IMR-90 (cell line): ENCODE data around the gene SCNN1B. TPM values are rescaled to one million over a fixed set of nuclear protein-coding genes. Genes with fewer than 3 reads are reported as not detected.
A peak's percentile ranks its signal among the peaks of the same experiment; 100 is the strongest.

Experiments
- ATAC-seq: fragments of 200-7000 bp; cut with Tn5 transposase; 2 replicates; pipeline ENCODE4 v1.9.1; 2020; ENCODE audit warnings: low read depth, mild to moderate bottlenecking, moderate library complexity
- BruUV-seq: library from RNA; stranded (reverse); fragments of 400-500 nt; replicated peaks from 2 replicates; lab custom pipeline; 2021; lab: Mats Ljungman, UMichigan
- CTCF ChIA-PET: fragments of 300-600 bp; formaldehyde crosslinking; extraction: SDS; loops from one replicate; lab custom pipeline; 2021; ENCODE audit warnings: antibody characterized with exemption; lab: Yijun Ruan, JAX
- POLR2A ChIA-PET: fragments of 300-600 bp; sonication (Branson Sonifier 250); formaldehyde crosslinking; loops from one replicate; lab custom pipeline; 2022; ENCODE audit warnings: antibody characterized with exemption; ENCODE audit not compliant: unreplicated experiment; lab: Charles Lee
- DNase-seq: peaks from one replicate; pipeline ENCODE4 v3.0.0; 2013
- H2AFZ ChIP-seq: replicated peaks from 2 replicates; pipeline ENCODE3; 2013; ENCODE audit warnings: low read length, mild to moderate bottlenecking; ENCODE audit not compliant: poor library complexity
- H2AK5ac ChIP-seq: 2 replicates; pipeline ENCODE4 v1.6.1; 2013; ENCODE audit warnings: low read depth, low read length, inconsistent platforms
- H2AK9ac ChIP-seq: replicated peaks from 2 replicates; pipeline ENCODE3; 2013; ENCODE audit warnings: mild to moderate bottlenecking, low read depth, low read length, moderate library complexity; ENCODE audit not compliant: poor library complexity
- H2BK120ac ChIP-seq: 2 replicates; pipeline ENCODE4 v1.6.1; 2013; ENCODE audit warnings: low read depth, low read length, inconsistent platforms
- H2BK15ac ChIP-seq: 3 replicates; pipeline ENCODE4 v1.6.1; 2013; ENCODE audit warnings: low read depth, low read length, inconsistent platforms
- H2BK20ac ChIP-seq: 2 replicates; pipeline ENCODE4 v1.6.1; 2013; ENCODE audit warnings: low read depth, mild to moderate bottlenecking, inconsistent platforms, low read length, moderate library complexity
- H2BK5ac ChIP-seq: 2 replicates; pipeline ENCODE4 v1.6.1; 2013; ENCODE audit warnings: mild to moderate bottlenecking, low read depth, low read length, inconsistent platforms; ENCODE audit not compliant: poor library complexity, severe bottlenecking
- H3K14ac ChIP-seq: replicated peaks from 2 replicates; pipeline ENCODE4 v1.6.1; 2013; ENCODE audit warnings: low read depth, low read length, inconsistent platforms
- H3K18ac ChIP-seq: 2 replicates; pipeline ENCODE4 v1.6.1; 2013; ENCODE audit warnings: low read depth, low read length, control low read depth
- H3K23ac ChIP-seq: 2 replicates; pipeline ENCODE4 v1.6.1; 2013; ENCODE audit warnings: low read depth, low read length, inconsistent platforms
- H3K27ac ChIP-seq: 2 replicates; pipeline ENCODE4 v1.5.1; 2013; ENCODE audit warnings: mild to moderate bottlenecking, control low read depth, low read length; ENCODE audit not compliant: insufficient read depth
- H3K27me3 ChIP-seq: 2 replicates; pipeline ENCODE4 v1.6.1; 2013; ENCODE audit warnings: low read length; ENCODE audit not compliant: control insufficient read depth, insufficient read depth
- H3K36me3 ChIP-seq: 2 replicates; pipeline ENCODE4 v1.6.1; 2013; ENCODE audit warnings: low read length, mixed read lengths; ENCODE audit not compliant: control insufficient read depth, insufficient read depth
- H3K4ac ChIP-seq: 2 replicates; pipeline ENCODE4 v1.6.1; 2013; ENCODE audit warnings: low read depth, low read length, inconsistent platforms
- H3K4me1 ChIP-seq: 2 replicates; pipeline ENCODE4 v1.6.1; 2013; ENCODE audit warnings: low read length, mixed read lengths; ENCODE audit not compliant: control insufficient read depth, insufficient read depth
- H3K4me2 ChIP-seq: 2 replicates; pipeline ENCODE4 v1.6.1; 2013; ENCODE audit warnings: low read depth, mild to moderate bottlenecking, control low read depth, low read length, moderate library complexity
- H3K4me3 ChIP-seq: 2 replicates; pipeline ENCODE4 v1.5.1; 2013; ENCODE audit warnings: low read depth, mild to moderate bottlenecking, control low read depth, low read length, moderate library complexity; ENCODE audit not compliant: insufficient read depth
- H3K56ac ChIP-seq: 2 replicates; pipeline ENCODE4 v1.6.1; 2013; ENCODE audit warnings: low read length, inconsistent platforms; ENCODE audit not compliant: insufficient read depth; ENCODE audit errors: extremely low read depth
- H3K79me1 ChIP-seq, 2 experiments: 2 replicates each; pipeline ENCODE4 v1.6.1; 2013; ENCODE audit warnings: low read length in 2 of 2, inconsistent platforms in 1 of 2, low read depth in 1 of 2
- H3K9ac ChIP-seq: 2 replicates; pipeline ENCODE4 v1.6.1; 2013; ENCODE audit warnings: low read depth, low read length, control low read depth
- H3K9me1 ChIP-seq: 2 replicates; pipeline ENCODE4 v1.6.1; 2013; ENCODE audit warnings: low read length, inconsistent platforms; ENCODE audit not compliant: insufficient read depth
- H3K9me3 ChIP-seq: 2 replicates; pipeline ENCODE4 v1.6.1; 2013; ENCODE audit warnings: low read length; ENCODE audit not compliant: control insufficient read depth, insufficient read depth
- H4K20me1 ChIP-seq: 2 replicates; pipeline ENCODE4 v1.6.1; 2013; ENCODE audit warnings: low read length, inconsistent platforms; ENCODE audit not compliant: insufficient read depth
- H4K5ac ChIP-seq: 2 replicates; pipeline ENCODE4 v1.6.1; 2013; ENCODE audit warnings: mild to moderate bottlenecking, low read depth, low read length, control low read depth
- H4K8ac ChIP-seq, 2 experiments: 2 replicates each; pipeline ENCODE4 v1.6.1; 2013; ENCODE audit warnings: low read depth in 2 of 2, low read length in 2 of 2, control low read depth in 1 of 2, inconsistent platforms in 1 of 2
- H4K91ac ChIP-seq: 2 replicates; pipeline ENCODE4 v1.6.1; 2013; ENCODE audit warnings: low read depth, low read length, inconsistent platforms; ENCODE audit not compliant: insufficient read depth
- MAFK ChIP-seq: IDR thresholded peaks from 2 replicates; pipeline ENCODE4 v1.6.1; 2012; ENCODE audit warnings: low read depth, low read length, improper control_type of control experiment
- MXI1 ChIP-seq: IDR thresholded peaks from 2 replicates; pipeline ENCODE4 v1.6.1; 2012; ENCODE audit warnings: low read depth, mild to moderate bottlenecking, low read length, moderate library complexity, borderline replicate concordance
- USF2 ChIP-seq: fragments of 150-350 bp; IDR thresholded peaks from 2 replicates; pipeline ENCODE4 v1.6.1; 2017; ENCODE audit warnings: mild to moderate bottlenecking, antibody characterized with exemption, low read length, low read depth
- dilution Hi-C: fragments of 300-500 bp; cut with HindIII; formaldehyde crosslinking; loops from one replicate; pipeline ENCODE4 v1.14.3; 2018; ENCODE audit warnings: low sequenced_read_pairs; ENCODE audit not compliant: unreplicated experiment
- in situ Hi-C: fragments of 300-500 bp; cut with MboI; formaldehyde crosslinking; loops from 3 replicates; pipeline ENCODE4 v1.14.3; 2019; ENCODE audit warnings: low sequenced_read_pairs, inconsistent platforms, mixed read lengths
- intact Hi-C: fragments of 100-400 bp; cut with micrococcal nuclease; formaldehyde crosslinking; loops from 2 replicates; pipeline ENCODE4 v1.10.0; 2022
- polyA plus RNA-seq, 3 experiments: library from polyadenylated mRNA; depleted of rRNA; stranded (reverse); fragments of >200 nt; gene quantifications; 2 replicates each; pipeline ENCODE4 v1.2.3, GENCODE V29; 2012; ENCODE audit warnings: low replicate concordance in 1 of 3
- total RNA-seq: library from RNA; depleted of rRNA; stranded (reverse); fragments of >200 nt; gene quantifications from 2 replicates; pipeline ENCODE4 v1.2.3, GENCODE V29; 2012

Gene SCNN1B
- total and polyA plus RNA-seq, 2 of the 4 experiments (the other 2 are of a cell fraction), result not detected

DNA sequence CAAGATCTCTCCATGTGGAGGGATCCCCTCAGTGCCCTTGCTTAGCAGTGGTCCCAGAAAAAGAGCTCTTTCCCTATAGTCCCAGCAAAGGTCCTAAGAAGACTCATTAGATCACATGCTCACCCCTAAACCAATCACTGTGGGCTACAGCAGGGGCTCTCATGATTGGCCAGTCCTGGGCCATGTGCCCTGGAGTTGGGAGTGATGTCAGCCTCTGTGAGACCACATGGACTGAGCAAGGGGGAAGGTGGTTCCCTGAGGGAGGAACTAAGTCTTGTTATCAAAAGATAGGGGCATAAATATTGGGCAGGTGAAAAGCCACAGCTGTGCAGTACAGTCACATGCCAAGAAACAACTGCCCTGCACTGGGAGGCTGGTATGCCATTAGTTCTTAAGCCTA is 51.3 kb downstream of the SCNN1B start:
- Histone ChIP-seq H2AK9ac (no peak overlapping the region), H3K36me3 (no peaks in the 10 kb centered on the region), H3K18ac (no peak overlapping the region), H2BK5ac (no peak overlapping the region), H2BK120ac (no peak overlapping the region), H4K20me1 (no peaks in the 10 kb centered on the region), H3K4ac (no peak overlapping the region), H3K23ac (no peak overlapping the region), H3K4me1 (no peaks in the 10 kb centered on the region), H3K4me2 (no peak overlapping the region), H3K27ac (no peak overlapping the region), H4K91ac (no peak overlapping the region), H4K5ac (no peak overlapping the region), H2AFZ (no peak overlapping the region), H2BK15ac (no peak overlapping the region), H3K9ac (no peak overlapping the region), H3K27me3 (no peaks in the 10 kb centered on the region), H3K56ac (no peak overlapping the region), H2BK20ac (no peak overlapping the region), H3K9me3 (no peaks in the 10 kb centered on the region), H3K79me1 (no peaks in the 10 kb centered on the region), H4K8ac (no peak overlapping the region), H2AK5ac (no peak overlapping the region), H3K9me1 (no peaks in the 10 kb centered on the region; the same call in 1 of the 2 replicates), H3K4me3 (no peak overlapping the region), H3K14ac (no peak overlapping the region)
- ATAC-seq (no peak), DNase-seq (no peak)
- intact Hi-C loops, result no loop called here
- TF ChIP-seq MAFK (no peak), USF2 (peak; percentile 52), MXI1 (no peak)
- dilution Hi-C loops, result no loop called here
- ChIA-PET CTCF (no interaction called here), POLR2A (no interaction called here)
- no TSS peak for BruUV-seq
- in situ Hi-C loops, result no loop called here
